HepG2 (cell line): ENCODE data around the gene TAF6. TPM values are rescaled to one million over a fixed set of nuclear protein-coding genes. Genes with fewer than 3 reads are reported as not detected.

Source experiments
- BHLHE40 ChIP-seq: IDR thresholded peaks from 2 replicates; pipeline ENCODE4 v1.6.1; 2011; ENCODE audit warnings: low read length, improper control_type of control experiment
- BORCS8-MEF2B ChIP-seq: sonication (generic); formaldehyde crosslinking; IDR thresholded peaks from 2 replicates; pipeline ENCODE4 v1.8.0; 2022; ENCODE audit warnings: mild to moderate bottlenecking, missing genetic modification reagents
- CAMTA2 ChIP-seq: sonication (generic); formaldehyde crosslinking; IDR thresholded peaks from 2 replicates; pipeline ENCODE4 v1.4.0; 2020; ENCODE audit warnings: mild to moderate bottlenecking, missing genetic modification reagents, borderline replicate concordance
- DNMT3B ChIP-seq: conservative IDR thresholded peaks from 2 replicates; pipeline ENCODE4 v1.6.1; 2016; ENCODE audit warnings: missing biosample characterization, control low read depth
- KLF12 ChIP-seq: sonication (generic); formaldehyde crosslinking; IDR thresholded peaks from 2 replicates; pipeline ENCODE4 v1.4.0; 2020; ENCODE audit warnings: missing genetic modification reagents, borderline replicate concordance
- KMT2A ChIP-seq: sonication (generic); formaldehyde crosslinking; IDR thresholded peaks from 2 replicates; pipeline ENCODE4 v1.4.0; 2020; ENCODE audit warnings: missing genetic modification reagents
- MAFG ChIP-seq: sonication (generic); formaldehyde crosslinking; IDR thresholded peaks from 2 replicates; pipeline ENCODE4 v1.5.1; 2020; ENCODE audit warnings: mild to moderate bottlenecking, missing genetic modification reagents
- NFKBIZ ChIP-seq: IDR thresholded peaks from 2 replicates; pipeline ENCODE4 v1.6.1; 2018; ENCODE audit warnings: missing genetic modification reagents, missing compliant biosample characterization
- POLR2A ChIP-seq, 2 experiments: IDR thresholded peaks; 2 replicates each; pipeline ENCODE4 v1.6.1; 2011; ENCODE audit warnings: low read depth in 2 of 2, low read length in 2 of 2, mild to moderate bottlenecking in 1 of 2, moderate library complexity in 1 of 2; ENCODE audit not compliant: insufficient read depth in 1 of 2
- REPIN1 ChIP-seq: sonication (generic); formaldehyde crosslinking; IDR thresholded peaks from 2 replicates; pipeline ENCODE4 v1.8.0; 2022; ENCODE audit warnings: missing genetic modification reagents, low read depth, mild to moderate bottlenecking, borderline replicate concordance
- SIN3B ChIP-seq: fragments of 150-350 bp; IDR thresholded peaks from 2 replicates; pipeline ENCODE4 v1.6.1; 2014; ENCODE audit warnings: low read length
- TBX3 ChIP-seq: fragments of 450-650 bp; IDR thresholded peaks from 2 replicates; pipeline ENCODE4 v1.6.1; 2017; ENCODE audit warnings: antibody characterized with exemption, mild to moderate bottlenecking, inconsistent platforms, borderline replicate concordance
- TMF1 ChIP-seq: sonication (generic); formaldehyde crosslinking; IDR thresholded peaks from 2 replicates; pipeline ENCODE4 v1.8.1; 2022; ENCODE audit warnings: low read depth, missing genetic modification reagents
- ZC3H4 ChIP-seq: sonication (generic); formaldehyde crosslinking; IDR thresholded peaks from 2 replicates; pipeline ENCODE4 v1.4.0; 2020; ENCODE audit warnings: missing genetic modification reagents, borderline replicate concordance
- ZEB1 ChIP-seq: IDR thresholded peaks from 2 replicates; pipeline ENCODE4 v1.6.1; 2012; ENCODE audit warnings: mild to moderate bottlenecking, low read depth, inconsistent platforms; ENCODE audit not compliant: insufficient replicate concordance
- ZKSCAN1 ChIP-seq: fragments of 150-350 bp; IDR thresholded peaks from 2 replicates; pipeline ENCODE4 v1.6.1; 2014; ENCODE audit warnings: low read length
- ZNF33B ChIP-seq: sonication (generic); formaldehyde crosslinking; IDR thresholded peaks from 2 replicates; pipeline ENCODE4 v1.5.1; 2020; ENCODE audit warnings: mild to moderate bottlenecking, missing genetic modification reagents
- ZNF468 ChIP-seq: sonication (generic); formaldehyde crosslinking; IDR thresholded peaks from 2 replicates; pipeline ENCODE4 v1.8.0; 2022; ENCODE audit warnings: mild to moderate bottlenecking, moderate library complexity, missing genetic modification reagents
- ZNF670 ChIP-seq: sonication (generic); formaldehyde crosslinking; IDR thresholded peaks from 2 replicates; pipeline ENCODE4 v1.8.0; 2022; ENCODE audit warnings: mild to moderate bottlenecking, missing genetic modification reagents, borderline replicate concordance
- polyA plus RNA-seq, 8 experiments: library from polyadenylated mRNA; depleted of rRNA in 3 of 8; stranded (reverse) in 7 of 8; unstranded in 1 of 8; fragments of >200 nt; fragmentation: Illumina TruSeq in 4 of 8; extraction: Trizol in 4 of 8; gene quantifications; 2 replicates each; pipeline versions ENCODE4 v1.2.1 to v1.2.3, GENCODE V29; 2011 to 2016; ENCODE audit warnings: low read depth in 4 of 8, missing spikeins in 1 of 8, mixed read lengths in 1 of 8; ENCODE audit not compliant: insufficient read depth in 1 of 8
- total RNA-seq, 5 experiments: library from RNA; depleted of rRNA; stranded (reverse); fragments of >200 nt; fragmentation: Illumina TruSeq; extraction: Trizol; gene quantifications; 2 replicates each; pipeline ENCODE4 v1.2.3, GENCODE V29; 2016; ENCODE audit warnings: low read depth in 1 of 5
- TF ChIP-seq, protein P1 (sequence below): sonication (generic); formaldehyde crosslinking; IDR thresholded peaks from 2 replicates; pipeline ENCODE4 v1.4.0; 2020; ENCODE audit warnings: missing genetic modification reagents
- TF ChIP-seq, protein P2 (sequence below): sonication (generic); formaldehyde crosslinking; IDR thresholded peaks from 2 replicates; pipeline ENCODE4 v1.8.0; 2022; ENCODE audit warnings: missing genetic modification reagents, mild to moderate bottlenecking, moderate library complexity, borderline replicate concordance
- TF ChIP-seq, protein P3 (sequence below): sonication (generic); formaldehyde crosslinking; conservative IDR thresholded peaks from 2 replicates; pipeline ENCODE4 v1.4.0; 2020; ENCODE audit warnings: missing genetic modification reagents
- TF ChIP-seq, protein P4 (sequence below): sonication (generic); formaldehyde crosslinking; IDR thresholded peaks from 2 replicates; pipeline ENCODE4 v1.4.0; 2020; ENCODE audit warnings: missing genetic modification reagents, borderline replicate concordance

Gene TAF6
- total and polyA plus RNA-seq, 2 of the 13 experiments (the other 11 are each of a cell fraction or from before 2014, with no cell fraction given) = 12.9 to 18.8 TPM

DNA sequence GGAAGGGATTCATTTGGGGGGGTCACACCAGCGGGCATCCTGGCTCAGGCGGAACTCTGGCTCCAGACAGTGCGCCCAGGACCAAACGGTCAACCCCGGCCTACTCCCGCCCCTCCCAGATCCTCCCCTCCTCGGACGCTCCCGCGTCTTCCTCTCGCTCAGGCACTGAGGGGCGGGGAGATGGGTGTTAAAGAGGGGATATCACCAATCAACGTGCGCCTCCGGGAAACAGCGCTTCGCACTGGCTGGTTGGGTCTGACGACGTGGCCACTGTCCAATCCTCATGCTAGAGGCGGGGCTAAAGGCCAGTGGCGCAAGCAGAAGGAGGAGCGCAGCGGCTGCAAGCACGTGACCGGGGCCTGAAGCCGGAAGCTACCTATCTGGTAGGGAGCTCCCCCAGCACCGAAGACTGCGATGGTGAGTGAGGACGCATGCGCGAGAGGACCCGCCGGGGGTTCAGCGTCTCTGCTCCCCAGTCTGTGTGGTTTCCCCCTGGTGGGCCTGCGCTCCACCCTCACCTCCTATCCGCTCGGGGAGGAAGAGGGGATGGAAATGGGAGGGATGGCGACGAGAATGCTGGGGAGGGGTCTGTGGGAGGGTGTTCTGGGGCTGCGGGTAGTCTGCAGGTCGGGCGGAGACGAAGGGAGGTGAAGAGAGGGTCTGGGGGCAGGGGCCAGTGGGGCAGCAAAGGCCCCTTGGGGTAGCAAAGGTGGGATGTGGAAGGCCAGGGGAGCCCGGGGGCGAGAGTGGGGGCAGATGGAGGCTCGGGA is 29.6 kb upstream of the TAF6 start, which contains the start of gene LAMTOR4 (continued):
- TF ChIP-seq NFKBIZ (CRISPR knock-in tag) (peak; percentile 63; the same call in 1 of the 2 replicates), ZNF468 (CRISPR knock-in tag) (no peak), KLF12 (CRISPR knock-in tag) (no peak), BORCS8-MEF2B (CRISPR knock-in tag) (no peak), SIN3B (no peak), POLR2A (IDR thresholded peaks at IDR 0.05; ENCODE audit: insufficient read depth in 1 of 2, low read depth in 2 of 2, low read length in 2 of 2) (peak in 1 of 2 experiments; percentile 92), TMF1 (no peak), DNMT3B (CRISPR knock-in tag) (no peak), ZNF33B (CRISPR knock-in tag) (0 out of 2 replicates have a peak, but pooled peaks have one; percentile 8), ZEB1 (no peak), REPIN1 (CRISPR knock-in tag) (peak; percentile 69), ZNF670 (CRISPR knock-in tag) (no peak; the same call in 1 of the 2 replicates), ZKSCAN1 (no peak), MAFG (CRISPR knock-in tag) (no peak), KMT2A (CRISPR knock-in tag) (peak; percentile 34; the same call in 1 of the 2 replicates), ZC3H4 (CRISPR knock-in tag) (0 out of 2 replicates have a peak, but pooled peaks have one; percentile 55), TBX3 (no peak), BHLHE40 (peak; percentile 97), CAMTA2 (CRISPR knock-in tag) (0 out of 2 replicates have a peak, but pooled peaks have one; percentile 14)
- TF ChIP-seq, protein P1, sequence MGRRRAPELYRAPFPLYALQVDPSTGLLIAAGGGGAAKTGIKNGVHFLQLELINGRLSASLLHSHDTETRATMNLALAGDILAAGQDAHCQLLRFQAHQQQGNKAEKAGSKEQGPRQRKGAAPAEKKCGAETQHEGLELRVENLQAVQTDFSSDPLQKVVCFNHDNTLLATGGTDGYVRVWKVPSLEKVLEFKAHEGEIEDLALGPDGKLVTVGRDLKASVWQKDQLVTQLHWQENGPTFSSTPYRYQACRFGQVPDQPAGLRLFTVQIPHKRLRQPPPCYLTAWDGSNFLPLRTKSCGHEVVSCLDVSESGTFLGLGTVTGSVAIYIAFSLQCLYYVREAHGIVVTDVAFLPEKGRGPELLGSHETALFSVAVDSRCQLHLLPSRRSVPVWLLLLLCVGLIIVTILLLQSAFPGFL (CRISPR knock-in tag) = no peak
- TF ChIP-seq, protein P2, sequence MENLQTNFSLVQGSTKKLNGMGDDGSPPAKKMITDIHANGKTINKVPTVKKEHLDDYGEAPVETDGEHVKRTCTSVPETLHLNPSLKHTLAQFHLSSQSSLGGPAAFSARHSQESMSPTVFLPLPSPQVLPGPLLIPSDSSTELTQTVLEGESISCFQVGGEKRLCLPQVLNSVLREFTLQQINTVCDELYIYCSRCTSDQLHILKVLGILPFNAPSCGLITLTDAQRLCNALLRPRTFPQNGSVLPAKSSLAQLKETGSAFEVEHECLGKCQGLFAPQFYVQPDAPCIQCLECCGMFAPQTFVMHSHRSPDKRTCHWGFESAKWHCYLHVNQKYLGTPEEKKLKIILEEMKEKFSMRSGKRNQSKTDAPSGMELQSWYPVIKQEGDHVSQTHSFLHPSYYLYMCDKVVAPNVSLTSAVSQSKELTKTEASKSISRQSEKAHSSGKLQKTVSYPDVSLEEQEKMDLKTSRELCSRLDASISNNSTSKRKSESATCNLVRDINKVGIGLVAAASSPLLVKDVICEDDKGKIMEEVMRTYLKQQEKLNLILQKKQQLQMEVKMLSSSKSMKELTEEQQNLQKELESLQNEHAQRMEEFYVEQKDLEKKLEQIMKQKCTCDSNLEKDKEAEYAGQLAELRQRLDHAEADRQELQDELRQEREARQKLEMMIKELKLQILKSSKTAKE (CRISPR knock-in tag) = no peak
- TF ChIP-seq, protein P3, sequence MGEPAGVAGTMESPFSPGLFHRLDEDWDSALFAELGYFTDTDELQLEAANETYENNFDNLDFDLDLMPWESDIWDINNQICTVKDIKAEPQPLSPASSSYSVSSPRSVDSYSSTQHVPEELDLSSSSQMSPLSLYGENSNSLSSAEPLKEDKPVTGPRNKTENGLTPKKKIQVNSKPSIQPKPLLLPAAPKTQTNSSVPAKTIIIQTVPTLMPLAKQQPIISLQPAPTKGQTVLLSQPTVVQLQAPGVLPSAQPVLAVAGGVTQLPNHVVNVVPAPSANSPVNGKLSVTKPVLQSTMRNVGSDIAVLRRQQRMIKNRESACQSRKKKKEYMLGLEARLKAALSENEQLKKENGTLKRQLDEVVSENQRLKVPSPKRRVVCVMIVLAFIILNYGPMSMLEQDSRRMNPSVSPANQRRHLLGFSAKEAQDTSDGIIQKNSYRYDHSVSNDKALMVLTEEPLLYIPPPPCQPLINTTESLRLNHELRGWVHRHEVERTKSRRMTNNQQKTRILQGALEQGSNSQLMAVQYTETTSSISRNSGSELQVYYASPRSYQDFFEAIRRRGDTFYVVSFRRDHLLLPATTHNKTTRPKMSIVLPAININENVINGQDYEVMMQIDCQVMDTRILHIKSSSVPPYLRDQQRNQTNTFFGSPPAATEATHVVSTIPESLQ (CRISPR knock-in tag) = peak; percentile 83; the same call in 1 of the 2 replicates
- TF ChIP-seq, protein P4, sequence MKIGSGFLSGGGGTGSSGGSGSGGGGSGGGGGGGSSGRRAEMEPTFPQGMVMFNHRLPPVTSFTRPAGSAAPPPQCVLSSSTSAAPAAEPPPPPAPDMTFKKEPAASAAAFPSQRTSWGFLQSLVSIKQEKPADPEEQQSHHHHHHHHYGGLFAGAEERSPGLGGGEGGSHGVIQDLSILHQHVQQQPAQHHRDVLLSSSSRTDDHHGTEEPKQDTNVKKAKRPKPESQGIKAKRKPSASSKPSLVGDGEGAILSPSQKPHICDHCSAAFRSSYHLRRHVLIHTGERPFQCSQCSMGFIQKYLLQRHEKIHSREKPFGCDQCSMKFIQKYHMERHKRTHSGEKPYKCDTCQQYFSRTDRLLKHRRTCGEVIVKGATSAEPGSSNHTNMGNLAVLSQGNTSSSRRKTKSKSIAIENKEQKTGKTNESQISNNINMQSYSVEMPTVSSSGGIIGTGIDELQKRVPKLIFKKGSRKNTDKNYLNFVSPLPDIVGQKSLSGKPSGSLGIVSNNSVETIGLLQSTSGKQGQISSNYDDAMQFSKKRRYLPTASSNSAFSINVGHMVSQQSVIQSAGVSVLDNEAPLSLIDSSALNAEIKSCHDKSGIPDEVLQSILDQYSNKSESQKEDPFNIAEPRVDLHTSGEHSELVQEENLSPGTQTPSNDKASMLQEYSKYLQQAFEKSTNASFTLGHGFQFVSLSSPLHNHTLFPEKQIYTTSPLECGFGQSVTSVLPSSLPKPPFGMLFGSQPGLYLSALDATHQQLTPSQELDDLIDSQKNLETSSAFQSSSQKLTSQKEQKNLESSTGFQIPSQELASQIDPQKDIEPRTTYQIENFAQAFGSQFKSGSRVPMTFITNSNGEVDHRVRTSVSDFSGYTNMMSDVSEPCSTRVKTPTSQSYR = no peak
